22Rv1 (cell line): ENCODE results near the gene PARP16.

Experiments used
- ZFX ChIP-seq: fragments of 450-650 bp; IDR thresholded peaks from 2 replicates; pipeline ENCODE4 v1.6.1; 2017; ENCODE audit warnings: antibody characterized with exemption, borderline replicate concordance
- TF ChIP-seq, protein P1 (sequence below): fragments of 450-650 bp; IDR thresholded peaks from 2 replicates; pipeline ENCODE4 v1.5.1; 2017; ENCODE audit warnings: mild to moderate bottlenecking

DNA sequence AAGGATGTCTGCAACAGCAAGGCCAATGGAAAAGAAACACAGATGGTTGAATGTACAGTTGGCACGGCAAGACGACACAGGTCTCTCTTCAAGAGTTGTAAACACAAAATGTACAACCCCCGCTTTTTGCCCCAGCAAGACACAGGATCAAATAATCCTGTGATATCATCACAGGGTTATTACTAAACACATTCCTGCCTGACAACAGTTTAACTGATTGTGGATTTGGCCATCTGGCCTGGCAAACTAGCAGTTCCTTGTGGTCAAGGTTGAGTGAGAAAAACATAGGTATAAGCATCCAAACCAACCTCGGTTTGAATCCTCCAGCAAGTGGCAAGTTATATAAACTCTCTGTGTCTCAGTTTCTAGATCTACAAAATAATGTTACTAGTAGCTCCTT is 23.4 kb downstream of the PARP16 start:
- TF ChIP-seq, protein P1, sequence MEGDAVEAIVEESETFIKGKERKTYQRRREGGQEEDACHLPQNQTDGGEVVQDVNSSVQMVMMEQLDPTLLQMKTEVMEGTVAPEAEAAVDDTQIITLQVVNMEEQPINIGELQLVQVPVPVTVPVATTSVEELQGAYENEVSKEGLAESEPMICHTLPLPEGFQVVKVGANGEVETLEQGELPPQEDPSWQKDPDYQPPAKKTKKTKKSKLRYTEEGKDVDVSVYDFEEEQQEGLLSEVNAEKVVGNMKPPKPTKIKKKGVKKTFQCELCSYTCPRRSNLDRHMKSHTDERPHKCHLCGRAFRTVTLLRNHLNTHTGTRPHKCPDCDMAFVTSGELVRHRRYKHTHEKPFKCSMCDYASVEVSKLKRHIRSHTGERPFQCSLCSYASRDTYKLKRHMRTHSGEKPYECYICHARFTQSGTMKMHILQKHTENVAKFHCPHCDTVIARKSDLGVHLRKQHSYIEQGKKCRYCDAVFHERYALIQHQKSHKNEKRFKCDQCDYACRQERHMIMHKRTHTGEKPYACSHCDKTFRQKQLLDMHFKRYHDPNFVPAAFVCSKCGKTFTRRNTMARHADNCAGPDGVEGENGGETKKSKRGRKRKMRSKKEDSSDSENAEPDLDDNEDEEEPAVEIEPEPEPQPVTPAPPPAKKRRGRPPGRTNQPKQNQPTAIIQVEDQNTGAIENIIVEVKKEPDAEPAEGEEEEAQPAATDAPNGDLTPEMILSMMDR = no peak
- TF ChIP-seq ZFX = no peak
